HG02938 (cell line): ENCODE data around the gene SYT15.
"Not testable (repeated sequence)": the region's sequence is repeated elsewhere in the genome, so short reads cannot be mapped to it uniquely, and the experiment has no call there.

Experiments used
- ATAC-seq: cut with Tn5 transposase; IDR thresholded peaks from one replicate; pipeline ENCODE4 v1.9.1; 2021; ENCODE audit warnings: mild to moderate bottlenecking, moderate library complexity; ENCODE audit not compliant: unreplicated experiment

SYT15 gene

DNA sequence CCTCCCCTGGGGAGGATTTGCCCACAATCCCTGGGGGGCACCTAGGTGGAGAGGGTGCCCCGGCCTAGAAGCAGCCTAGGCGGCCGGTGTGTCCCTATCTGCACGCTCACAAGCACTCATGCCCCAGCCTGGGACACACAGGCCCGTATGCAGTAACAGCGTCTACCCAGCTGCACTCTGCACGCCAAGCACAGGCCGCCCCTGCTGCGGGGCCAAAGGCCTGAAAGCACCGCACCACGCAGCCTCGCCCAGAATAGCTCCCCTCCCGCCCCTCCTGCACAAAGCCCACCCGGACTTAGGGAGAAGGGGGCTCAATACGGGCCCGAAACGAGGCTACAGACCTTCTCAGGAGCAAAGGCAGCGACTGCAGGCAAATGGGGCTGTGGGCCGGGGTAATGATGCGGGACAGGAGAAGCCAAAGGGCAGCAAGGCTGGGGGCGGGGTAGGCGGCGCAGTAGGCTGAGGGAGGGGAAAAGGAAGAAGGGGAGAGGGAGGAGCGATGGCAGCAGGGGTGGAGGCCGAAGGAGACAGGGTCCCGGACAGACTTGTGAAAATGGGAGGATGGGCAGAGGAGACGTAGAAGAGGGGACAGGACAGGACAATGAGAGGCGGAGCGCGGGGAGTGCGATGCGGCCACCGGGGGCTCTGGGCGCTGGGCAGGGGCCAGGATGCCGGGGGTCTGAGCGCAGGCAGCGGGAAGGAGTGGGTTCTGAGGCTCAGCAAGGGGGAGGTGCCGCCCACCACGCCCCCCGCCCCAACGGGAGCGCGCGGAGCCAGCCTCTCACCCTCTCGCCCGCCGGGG is 23.0 kb upstream of the SYT15 start:
- no peak for ATAC-seq

DNA sequence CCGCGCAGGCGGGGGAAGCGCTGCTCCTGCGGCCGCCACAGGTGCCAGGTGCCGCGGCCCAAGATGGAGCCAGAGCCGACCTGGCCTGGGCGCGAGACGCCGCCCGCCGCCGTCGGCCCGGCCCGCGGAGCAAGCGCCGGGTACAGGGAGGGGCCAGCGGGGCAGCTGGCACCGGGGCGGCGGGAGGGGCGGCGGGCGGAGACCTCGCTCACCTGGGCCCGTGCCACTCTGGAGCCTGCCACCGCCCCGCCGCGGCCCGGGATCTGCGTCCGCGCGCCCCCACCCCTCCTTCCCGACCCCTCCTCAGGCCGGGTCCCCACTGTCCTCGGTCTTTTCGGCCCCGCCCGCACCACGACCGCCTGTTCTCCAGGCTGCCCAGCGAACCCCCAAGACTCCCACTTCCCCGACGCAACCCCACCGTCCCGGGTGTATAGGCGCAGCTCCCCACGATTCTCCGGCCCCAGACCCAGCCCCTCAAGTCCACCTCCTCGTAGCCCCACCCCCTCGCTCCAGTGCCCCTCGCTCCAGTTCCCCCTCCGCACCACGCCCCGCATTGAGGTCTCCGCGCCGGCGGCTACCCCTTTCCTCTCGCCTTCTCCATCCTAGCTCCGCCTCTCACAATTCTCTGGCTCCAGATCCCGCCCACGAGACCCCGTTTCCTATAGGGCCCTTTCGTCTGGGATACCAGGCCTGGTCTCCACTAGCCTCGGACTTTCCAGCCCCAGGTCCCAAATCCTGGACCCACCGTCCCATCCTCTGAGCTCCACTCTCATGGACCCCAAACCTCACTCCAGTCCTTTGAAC is 22.2 kb upstream of the SYT15 start, which contains the start of gene GPRIN2:
Gene GPRIN2, minus strand, starts transcription at position 144 of the 804 bp plus-strand sequence. CDS start 5,922 bp downstream, outside the sequence.
- no peak for ATAC-seq

GRCh38 chr10:46557319-46558121 is 21.4 kb upstream of the SYT15 start:
- ATAC-seq: no peak

DNA sequence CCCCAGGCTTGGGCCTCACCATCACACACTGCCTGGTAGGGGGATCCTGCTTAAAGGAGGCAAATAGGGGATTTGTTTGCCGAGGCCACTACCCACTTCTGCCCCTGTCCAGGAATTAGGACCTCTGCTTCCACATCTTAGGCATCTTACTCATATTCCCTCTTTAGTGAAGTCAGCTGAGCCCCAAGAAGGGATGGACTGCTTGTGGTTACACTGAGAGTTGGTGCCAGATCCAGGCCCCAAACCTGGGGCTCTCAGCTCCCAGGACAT is 20.9 kb upstream of the SYT15 start:
- ATAC-seq: no peak

GRCh38 chr10:46558392-46559185 is 20.3 kb upstream of the SYT15 start:
- no peak for ATAC-seq

- ATAC-seq: no peak
Measured at GRCh38 chr10:46559231-46559671, 19.7 kb upstream of the SYT15 start.

GRCh38 chr10:46560381-46560780 is 18.5 kb upstream of the SYT15 start:
- ATAC-seq: no peak

DNA sequence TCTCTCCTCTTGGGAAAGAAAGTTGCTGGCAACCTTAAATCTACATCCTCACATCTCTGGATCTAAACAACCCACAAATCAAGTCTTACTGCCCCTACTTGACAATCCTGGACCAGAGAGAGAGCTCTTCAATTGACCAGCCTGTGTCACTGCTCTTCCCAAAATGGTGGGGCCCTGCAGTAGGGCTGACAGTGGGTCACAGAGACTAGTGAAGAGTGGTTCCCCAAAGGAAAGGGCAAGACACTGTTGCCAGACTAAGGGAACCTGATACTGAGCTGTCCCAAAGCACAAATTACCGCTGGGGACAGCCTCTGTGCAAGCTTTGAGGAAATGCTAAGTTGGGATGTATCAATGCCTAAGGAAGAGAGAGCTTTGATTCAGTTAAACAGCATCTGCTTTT is 18.0 kb upstream of the SYT15 start:
- no peak for ATAC-seq

- peak; percentile 62 for ATAC-seq
Measured at GRCh38 chr10:46565591-46566332, 13.2 kb upstream of the SYT15 start.

DNA sequence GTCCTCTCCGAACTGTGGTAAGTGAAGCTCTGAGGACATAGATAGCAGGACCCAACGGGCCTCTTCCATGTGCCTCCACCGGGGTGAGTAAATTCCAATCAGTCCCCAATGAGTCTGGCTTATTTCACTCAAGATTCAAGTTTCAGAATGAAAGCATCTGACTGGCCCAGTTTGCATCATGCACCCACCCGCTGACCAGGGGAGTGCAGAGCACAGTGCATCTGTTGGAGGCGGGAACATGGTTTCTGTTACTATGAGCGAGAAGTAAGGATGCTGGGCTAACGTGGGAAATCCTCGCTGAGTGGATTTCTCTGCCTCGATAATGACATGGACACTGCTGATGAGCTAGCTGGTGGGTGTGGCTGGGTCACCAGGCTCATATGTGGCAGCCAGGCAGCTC is 11.8 kb upstream of the SYT15 start:
- ATAC-seq: not testable (repeated sequence)

- not testable (repeated sequence) for ATAC-seq
Measured at GRCh38 chr10:46570655-46571054, 8.3 kb upstream of the SYT15 start.

GRCh38 chr10:46572765-46573164 is 6.2 kb upstream of the SYT15 start:
- not testable (repeated sequence) for ATAC-seq

DNA sequence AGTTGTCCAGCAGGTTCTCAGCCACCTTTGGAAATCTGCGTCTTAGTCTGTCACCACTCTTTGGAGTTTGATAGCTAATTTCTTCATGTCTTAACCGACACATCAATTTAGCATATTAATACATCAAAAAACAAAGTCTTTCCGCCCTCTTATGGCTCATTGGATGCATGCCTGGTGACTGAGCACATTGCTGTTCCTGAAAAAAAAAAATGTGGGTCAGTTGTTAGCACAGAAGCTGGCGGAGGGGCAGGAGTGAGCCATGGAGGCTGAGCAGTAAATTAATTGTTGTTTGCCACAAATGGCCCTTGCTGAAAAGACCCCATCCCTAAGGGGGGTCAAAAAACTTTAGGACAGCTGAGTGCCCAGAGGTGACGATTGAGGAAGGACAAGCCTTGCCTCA is 5.6 kb upstream of the SYT15 start:
- not testable (repeated sequence) for ATAC-seq

DNA sequence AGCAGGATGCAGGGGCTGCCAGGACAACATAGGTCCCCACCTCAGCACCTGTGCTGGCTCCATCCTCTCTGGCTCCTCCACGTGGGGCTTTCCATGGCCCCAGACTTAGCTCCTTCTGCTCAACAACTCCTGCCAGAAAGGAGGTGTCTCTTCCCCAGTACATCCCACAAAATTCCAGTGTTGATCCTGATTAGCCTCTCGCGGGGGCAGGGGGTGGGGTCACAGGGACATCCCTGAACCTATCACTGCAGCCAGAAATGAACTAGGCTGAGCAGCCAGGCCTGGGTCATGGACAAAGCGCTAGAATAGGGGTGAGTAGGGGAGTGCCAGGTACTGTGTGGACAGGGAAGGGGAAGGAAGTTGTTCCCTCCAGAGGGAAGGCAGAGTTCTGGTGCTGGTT is 5.0 kb upstream of the SYT15 start:
- ATAC-seq: not testable (repeated sequence)

DNA sequence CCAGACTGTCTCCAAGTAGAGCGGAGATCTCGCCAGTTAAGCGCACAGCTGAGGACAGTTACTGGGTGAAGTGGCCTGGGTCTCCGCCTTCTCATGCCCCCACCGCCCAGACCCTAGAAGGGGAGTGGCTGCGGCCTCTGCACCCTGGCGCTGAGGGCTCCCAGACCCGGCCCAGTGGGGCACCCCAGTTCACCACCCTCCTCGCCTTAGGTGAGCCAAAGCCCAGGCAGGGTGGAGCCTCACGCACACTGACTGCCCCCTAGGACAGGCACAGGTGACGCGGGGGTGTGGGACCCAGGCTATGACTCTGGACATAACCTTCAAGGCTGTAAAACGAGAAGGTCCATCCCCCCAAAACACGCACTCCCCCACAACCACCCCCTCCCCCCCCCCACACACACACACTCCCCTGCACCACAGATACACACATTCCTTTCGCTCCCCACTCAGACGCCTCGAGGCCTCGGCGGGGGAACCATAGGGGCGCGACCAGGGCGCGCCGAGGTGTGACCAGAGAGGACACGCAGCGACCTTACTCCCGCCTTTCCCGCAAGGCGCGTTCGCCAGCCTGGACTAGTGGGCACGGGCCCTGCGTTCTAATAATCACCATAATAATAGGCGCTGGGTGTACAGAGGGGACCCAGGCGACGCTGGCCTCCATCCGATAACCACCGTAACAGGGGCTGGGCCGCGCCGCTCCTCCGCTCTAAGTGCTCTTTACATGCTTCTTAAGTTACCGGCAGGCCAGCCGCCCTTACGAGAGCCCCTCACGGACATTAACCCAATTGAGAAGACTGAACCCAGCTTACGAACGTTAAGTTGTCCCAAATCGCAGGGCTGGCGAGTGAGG is 1.1 kb upstream of the SYT15 start:
- ATAC-seq: not testable (repeated sequence)

DNA sequence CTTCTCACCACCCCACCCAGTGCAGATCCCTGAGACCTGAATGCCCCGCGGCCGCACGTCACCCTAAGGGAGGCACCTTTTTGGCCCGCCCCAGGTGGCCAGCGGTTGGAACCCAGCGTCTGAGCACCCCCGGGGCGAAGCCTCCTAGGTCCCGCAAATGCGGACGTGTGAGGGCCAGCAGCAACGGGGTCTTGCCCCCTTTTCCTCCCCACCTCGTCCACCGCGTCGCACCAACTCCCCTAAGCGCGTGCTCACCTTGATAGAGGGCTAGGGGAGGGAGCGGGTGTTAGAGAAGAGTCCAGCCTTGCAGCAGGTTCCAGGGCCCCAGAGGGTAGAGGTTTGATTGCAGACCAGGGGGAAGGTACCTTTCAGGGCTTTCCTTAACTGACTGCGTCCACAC is 450 bp downstream of the SYT15 start:
- ATAC-seq: not testable (repeated sequence)

GRCh38 chr10:46581997-46582396 is 3.1 kb downstream of the SYT15 start:
- not testable (repeated sequence) for ATAC-seq

- not testable (repeated sequence) for ATAC-seq
Measured at GRCh38 chr10:46582568-46582967, 3.6 kb downstream of the SYT15 start.

DNA sequence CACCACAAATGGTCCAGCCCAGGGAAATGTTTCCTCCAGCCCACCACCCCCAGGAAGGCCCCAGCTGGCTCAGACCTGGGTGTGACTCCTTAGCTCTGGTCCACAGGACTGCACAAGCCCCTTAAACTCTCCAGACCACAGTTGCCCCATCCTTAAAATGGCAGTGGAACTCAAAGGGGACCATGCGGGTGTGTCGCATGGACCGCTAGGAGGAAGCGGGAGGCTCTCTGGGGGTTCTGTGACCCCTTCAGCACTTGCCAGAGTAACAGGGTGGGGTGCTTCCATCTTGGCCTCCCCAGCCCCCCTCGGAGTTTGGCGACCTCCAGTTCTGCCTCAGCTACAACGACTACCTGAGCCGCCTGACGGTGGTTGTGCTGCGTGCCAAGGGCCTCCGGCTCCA is 5.3 kb downstream of the SYT15 start:
- not testable (repeated sequence) for ATAC-seq
